CD4-positive, alpha-beta T cell (primary cell): ENCODE results near the gene RNF123. TPM values are rescaled to one million over a fixed set of nuclear protein-coding genes. Genes with fewer than 3 reads are reported as not detected.

Experiments
- ATAC-seq: fragments of 200-7000 bp; cut with Tn5 transposase; one replicate; pipeline ENCODE4 v1.10.0; 2022; ENCODE audit warnings: mild to moderate bottlenecking; ENCODE audit not compliant: poor library complexity
- CTCF ChIA-PET: fragments of 350-600 bp; sonication (Branson Sonifier 250); formaldehyde crosslinking; loops from one replicate; lab custom pipeline; 2021; ENCODE audit warnings: antibody characterized with exemption, inconsistent platforms; lab: Charles Lee
- POLR2A ChIA-PET: fragments of 350-600 bp; sonication (Branson Sonifier 250); formaldehyde crosslinking; loops from one replicate; lab custom pipeline; 2021; ENCODE audit warnings: antibody characterized with exemption, inconsistent platforms; lab: Charles Lee
- DNase-seq, 14 experiments: peaks; one replicate each; pipeline ENCODE4 v3.0.0-alpha.2; 2013 to 2020; ENCODE audit warnings: mixed read lengths in 2 of 14
- H3K27ac ChIP-seq, 2 donors: one replicate each; pipeline versions ENCODE4 v1.5.1 to v1.7.0; 2013; ENCODE audit warnings: low read length in 2 of 2, low read depth in 1 of 2, mild to moderate bottlenecking in 1 of 2
- H3K27me3 ChIP-seq, 2 experiments: 1 replicate in 1 of 2; 2 replicates in 1 of 2; pipeline versions ENCODE4 v1.6.1 to v1.7.0; 2013; ENCODE audit warnings: low read length in 2 of 2, control low read depth in 1 of 2, mild to moderate bottlenecking in 1 of 2, moderate library complexity in 1 of 2; ENCODE audit not compliant: insufficient read depth in 2 of 2, control insufficient read depth in 1 of 2
- H3K36me3 ChIP-seq: one replicate; pipeline ENCODE4 v1.6.1; 2013; ENCODE audit warnings: low read length, control low read depth; ENCODE audit not compliant: insufficient read depth
- H3K4me1 ChIP-seq: one replicate; pipeline ENCODE4 v1.6.1; 2013; ENCODE audit warnings: low read length, control low read depth; ENCODE audit not compliant: insufficient read depth
- H3K4me3 ChIP-seq: one replicate; pipeline ENCODE4 v1.5.1; 2013; ENCODE audit warnings: mild to moderate bottlenecking, low read length, moderate library complexity
- H3K9me3 ChIP-seq, 2 experiments: 1 replicate in 1 of 2; 2 replicates in 1 of 2; pipeline versions ENCODE4 v1.6.1 to v1.7.0; 2013; ENCODE audit warnings: low read length in 2 of 2, mild to moderate bottlenecking in 2 of 2, control low read depth in 1 of 2, moderate library complexity in 1 of 2; ENCODE audit not compliant: control insufficient read depth in 1 of 2, insufficient read depth in 1 of 2
- H3K27ac Mint-ChIP-seq: one replicate; pipeline ENCODE4 v1.8.0; 2020; ENCODE audit warnings: mixed read lengths
- H3K27me3 Mint-ChIP-seq: one replicate; pipeline ENCODE4 v1.8.0; 2021; ENCODE audit warnings: mixed read lengths
- H3K36me3 Mint-ChIP-seq: one replicate; pipeline ENCODE4 v1.8.0; 2021; ENCODE audit warnings: low read depth, mixed read lengths
- H3K4me1 Mint-ChIP-seq: one replicate; pipeline ENCODE4 v1.8.0; 2021; ENCODE audit warnings: low read depth, mixed read lengths
- H3K4me3 Mint-ChIP-seq: one replicate; pipeline ENCODE4 v1.8.0; 2020; ENCODE audit warnings: mild to moderate bottlenecking, mixed read lengths
- H3K9me3 Mint-ChIP-seq: one replicate; pipeline ENCODE4 v1.8.0; 2020; ENCODE audit warnings: mixed read lengths
- intact Hi-C, 2 experiments: fragments of 100-400 bp; cut with DNase I in 1 of 2; cut with micrococcal nuclease in 1 of 2; formaldehyde crosslinking; loops; one replicate each; pipeline versions ENCODE4 v1.15.1 to v1.9.0; 2023 to 2025; cut with DNase I, micrococcal nuclease
- total RNA-seq, 174 experiments: library from RNA in 2 of 174; stranded (reverse) in 2 of 174; gene quantifications; one replicate each; pipeline ENCODE4 v1.2.3 and lab custom pipeline; 2021 to 2026
- TF ChIP-seq, protein P1 (sequence below): fragments of 200-600 bp; IDR thresholded peaks from one replicate; pipeline ENCODE4 v1.8.0; 2022; ENCODE audit warnings: antibody characterized with exemption, mild to moderate bottlenecking

The RNF123 gene
- total RNA-seq, 2 experiments from 2014 or later = 28.8 to 29.7 TPM

DNA sequence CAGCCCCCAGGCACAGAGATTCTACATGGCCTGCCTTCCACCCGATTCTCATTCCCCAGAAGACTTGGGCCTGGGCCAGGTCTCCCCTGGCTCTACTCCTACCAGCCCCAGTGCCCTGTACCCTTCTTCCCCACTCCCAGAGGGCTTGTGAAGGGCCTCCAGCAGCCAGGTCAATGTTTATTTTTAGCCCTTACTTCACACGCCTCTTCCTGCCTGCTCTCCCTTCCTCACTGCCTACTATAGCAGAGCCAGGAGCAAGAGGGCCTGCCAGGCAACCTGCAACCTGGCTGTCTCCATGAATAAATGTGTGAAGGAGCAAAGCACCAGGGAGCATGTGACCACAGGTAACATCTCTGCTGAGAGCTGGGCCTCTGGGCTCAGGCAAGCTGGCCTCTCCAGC, 41.6 kb upstream of the RNF123 start:
- CTCF ChIA-PET = no interaction called here
- DNase-seq (no peak), ATAC-seq (no peak)
- Mint-ChIP-seq H3K4me3 (no peak overlapping the region), H3K9me3 (no peaks in the 10 kb centered on the region), H3K27me3 (no peaks in the 10 kb centered on the region), H3K36me3 (no peaks in the 10 kb centered on the region), H3K4me1 (no peaks in the 10 kb centered on the region), H3K27ac (no peak overlapping the region)
- H3K4me1 ChIP-seq = no peaks in the 10 kb centered on the region
- POLR2A ChIA-PET = no interaction called here
- H3K4me3 ChIP-seq = no peak overlapping the region
- H3K27me3 ChIP-seq = no peaks in the 10 kb centered on the region
- H3K36me3 ChIP-seq = no peaks in the 10 kb centered on the region
- TF ChIP-seq, protein P1, sequence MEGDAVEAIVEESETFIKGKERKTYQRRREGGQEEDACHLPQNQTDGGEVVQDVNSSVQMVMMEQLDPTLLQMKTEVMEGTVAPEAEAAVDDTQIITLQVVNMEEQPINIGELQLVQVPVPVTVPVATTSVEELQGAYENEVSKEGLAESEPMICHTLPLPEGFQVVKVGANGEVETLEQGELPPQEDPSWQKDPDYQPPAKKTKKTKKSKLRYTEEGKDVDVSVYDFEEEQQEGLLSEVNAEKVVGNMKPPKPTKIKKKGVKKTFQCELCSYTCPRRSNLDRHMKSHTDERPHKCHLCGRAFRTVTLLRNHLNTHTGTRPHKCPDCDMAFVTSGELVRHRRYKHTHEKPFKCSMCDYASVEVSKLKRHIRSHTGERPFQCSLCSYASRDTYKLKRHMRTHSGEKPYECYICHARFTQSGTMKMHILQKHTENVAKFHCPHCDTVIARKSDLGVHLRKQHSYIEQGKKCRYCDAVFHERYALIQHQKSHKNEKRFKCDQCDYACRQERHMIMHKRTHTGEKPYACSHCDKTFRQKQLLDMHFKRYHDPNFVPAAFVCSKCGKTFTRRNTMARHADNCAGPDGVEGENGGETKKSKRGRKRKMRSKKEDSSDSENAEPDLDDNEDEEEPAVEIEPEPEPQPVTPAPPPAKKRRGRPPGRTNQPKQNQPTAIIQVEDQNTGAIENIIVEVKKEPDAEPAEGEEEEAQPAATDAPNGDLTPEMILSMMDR = no peak
- no peak overlapping the region for H3K27ac ChIP-seq
- intact Hi-C loops = no loop called here
- H3K9me3 ChIP-seq = no peaks in the 10 kb centered on the region

- H3K36me3 ChIP-seq = no peaks in the 10 kb centered on the region
- H3K27ac Mint-ChIP-seq = no peak overlapping the region
- no peak overlapping the region for H3K4me3 Mint-ChIP-seq
- DNase-seq (no peak), ATAC-seq (no peak)
- intact Hi-C loops = no loop called here
- no peaks in the 10 kb centered on the region for H3K36me3 Mint-ChIP-seq
- H3K27ac ChIP-seq = no peak overlapping the region
- no peaks in the 10 kb centered on the region for H3K9me3 Mint-ChIP-seq
- H3K4me1 Mint-ChIP-seq = no peaks in the 10 kb centered on the region
- no peaks in the 10 kb centered on the region for H3K9me3 ChIP-seq
- no peak overlapping the region for H3K4me3 ChIP-seq
- H3K4me1 ChIP-seq = no peaks in the 10 kb centered on the region
- no peaks in the 10 kb centered on the region for H3K27me3 ChIP-seq
- no peaks in the 10 kb centered on the region for H3K27me3 Mint-ChIP-seq
- ChIA-PET POLR2A (no interaction called here), CTCF (no interaction called here)
- TF ChIP-seq, protein P1 = no peak
These were observed 40.9 kb upstream of the RNF123 start for GRCh38 chr3:49648354-49649019.

GRCh38 chr3:49649576-49649975, 39.8 kb upstream of the RNF123 start:
- POLR2A ChIA-PET = no interaction called here
- Mint-ChIP-seq H3K36me3 (no peaks in the 10 kb centered on the region), H3K27me3 (no peaks in the 10 kb centered on the region), H3K4me1 (no peaks in the 10 kb centered on the region), H3K4me3 (no peak overlapping the region), H3K9me3 (no peaks in the 10 kb centered on the region), H3K27ac (no peak overlapping the region)
- intact Hi-C loops = no loop called here
- Histone ChIP-seq H3K36me3 (no peaks in the 10 kb centered on the region), H3K9me3 (no peaks in the 10 kb centered on the region), H3K4me1 (no peaks in the 10 kb centered on the region), H3K4me3 (no peak overlapping the region), H3K27me3 (no peaks in the 10 kb centered on the region), H3K27ac (no peak overlapping the region)
- TF ChIP-seq, protein P1 = no peak
- DNase-seq (no peak), ATAC-seq (no peak)
- CTCF ChIA-PET = no interaction called here
